ENCODE data around the gene RCBTB2.
"Not testable (repeated sequence)": the region's sequence is repeated elsewhere in the genome, so short reads cannot be mapped to it uniquely, and the experiment has no call there.

DNA sequence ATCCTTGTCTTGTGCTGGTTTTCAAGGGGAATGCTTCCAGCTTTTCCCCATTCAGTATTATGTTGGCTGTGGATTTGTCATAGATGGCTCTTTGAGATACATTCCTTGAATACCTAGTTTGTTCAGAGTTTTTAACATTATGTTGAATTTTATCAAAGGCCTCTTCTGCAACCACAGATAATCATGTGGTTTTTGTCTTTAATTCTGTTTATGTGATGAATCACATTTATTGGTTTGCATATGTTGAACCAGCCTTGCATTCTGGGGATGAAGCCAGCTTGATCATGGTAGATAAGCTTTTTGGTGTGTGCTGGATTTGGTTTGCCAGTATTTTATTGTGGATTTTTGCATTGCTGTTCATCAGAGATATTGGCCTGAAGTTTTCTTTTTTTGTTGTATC is 81.7 kb downstream of the RCBTB2 start:
- TF ChIP-seq, protein P1, sequence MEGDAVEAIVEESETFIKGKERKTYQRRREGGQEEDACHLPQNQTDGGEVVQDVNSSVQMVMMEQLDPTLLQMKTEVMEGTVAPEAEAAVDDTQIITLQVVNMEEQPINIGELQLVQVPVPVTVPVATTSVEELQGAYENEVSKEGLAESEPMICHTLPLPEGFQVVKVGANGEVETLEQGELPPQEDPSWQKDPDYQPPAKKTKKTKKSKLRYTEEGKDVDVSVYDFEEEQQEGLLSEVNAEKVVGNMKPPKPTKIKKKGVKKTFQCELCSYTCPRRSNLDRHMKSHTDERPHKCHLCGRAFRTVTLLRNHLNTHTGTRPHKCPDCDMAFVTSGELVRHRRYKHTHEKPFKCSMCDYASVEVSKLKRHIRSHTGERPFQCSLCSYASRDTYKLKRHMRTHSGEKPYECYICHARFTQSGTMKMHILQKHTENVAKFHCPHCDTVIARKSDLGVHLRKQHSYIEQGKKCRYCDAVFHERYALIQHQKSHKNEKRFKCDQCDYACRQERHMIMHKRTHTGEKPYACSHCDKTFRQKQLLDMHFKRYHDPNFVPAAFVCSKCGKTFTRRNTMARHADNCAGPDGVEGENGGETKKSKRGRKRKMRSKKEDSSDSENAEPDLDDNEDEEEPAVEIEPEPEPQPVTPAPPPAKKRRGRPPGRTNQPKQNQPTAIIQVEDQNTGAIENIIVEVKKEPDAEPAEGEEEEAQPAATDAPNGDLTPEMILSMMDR (IDR thresholded peaks at IDR 0.05; ENCODE audit: low read length), result not testable (repeated sequence)
- not testable (repeated sequence) for TF ChIP-seq EZH2 (IDR thresholded peaks at IDR 0.05; ENCODE audit: borderline replicate concordance, low read length)

All from OCI-LY1 (cell line).